Heart right ventricle (tissue), 16 donors: ENCODE measurements around the gene CLDN15. TPM values are rescaled to one million over a fixed set of nuclear protein-coding genes. Genes with fewer than 3 reads are reported as not detected.
"Not testable (repeated sequence)": the region's sequence is repeated elsewhere in the genome, so short reads cannot be mapped to it uniquely, and the experiment has no call there.

Experiments used
- ATAC-seq, 8 donors: fragments of 200-7000 bp; cut with Tn5 transposase; one replicate each; pipeline ENCODE4 v1.9.1; 2020; ENCODE audit warnings: mild to moderate bottlenecking in 8 of 8, moderate library complexity in 8 of 8, moderate number of reproducible peaks in 1 of 8
- DNase-seq, 2 donors: peaks; one replicate each; pipeline ENCODE4 v3.0.0-alpha.2; 2020
- H3K27ac ChIP-seq, 10 donors: fragments of 200-600 bp; sonication (generic) in 2 of 10; one replicate each; pipeline versions ENCODE4 v1.5.0 to v1.8.0; 2020 to 2022; ENCODE audit warnings: mild to moderate bottlenecking in 3 of 10
- H3K27me3 ChIP-seq, 7 donors: fragments of 200-600 bp; one replicate each; pipeline ENCODE4 v1.8.0; 2021 to 2022; ENCODE audit warnings: mild to moderate bottlenecking in 2 of 7
- H3K36me3 ChIP-seq, 9 donors: fragments of 200-600 bp; sonication (generic) in 1 of 9; one replicate each; pipeline versions ENCODE4 v1.5.0 to v1.8.0; 2020 to 2022; ENCODE audit warnings: mild to moderate bottlenecking in 2 of 9
- H3K4me1 ChIP-seq, 9 donors: fragments of 200-600 bp; sonication (generic) in 1 of 9; one replicate each; pipeline versions ENCODE4 v1.5.0 to v1.8.0; 2020 to 2022; ENCODE audit warnings: mild to moderate bottlenecking in 4 of 9
- H3K4me3 ChIP-seq, 10 donors: fragments of 200-600 bp; sonication (generic) in 2 of 10; one replicate each; pipeline versions ENCODE4 v1.5.0 to v1.8.0; 2020 to 2022; ENCODE audit warnings: mild to moderate bottlenecking in 7 of 10, moderate library complexity in 2 of 10
- H3K9me3 ChIP-seq, 11 donors: fragments of 200-600 bp in 10 of 11; sonication (generic) in 2 of 11; one replicate each; pipeline versions ENCODE4 v1.5.0 to v1.8.0; 2013 to 2022; ENCODE audit warnings: mild to moderate bottlenecking in 2 of 11, control low read depth in 1 of 11, moderate library complexity in 1 of 11
- WGBS, 2 donors: extraction: QIAGEN DNeasy Blood & Tissue Kit; methylation state at CpG; one replicate each; pipeline ENCODE4 v1.1.7; 2013; ENCODE audit warnings: inconsistent platforms in 1 of 2; 5-methylcytosine and 5-hydroxymethylcytosine counted together
- intact Hi-C, 10 donors: fragments of 100-400 bp; cut with DNase I; formaldehyde crosslinking; loops; one replicate each; pipeline versions ENCODE4 v1.11.1 to v1.14.2; 2022
- polyA plus RNA-seq, 2 donors: library from polyadenylated mRNA; stranded (reverse); fragments of 200-250 nt; gene quantifications; one replicate each; pipeline ENCODE4 v1.2.3, GENCODE V29; 2013
- total RNA-seq, 10 donors: library from RNA; stranded (reverse); fragmentation: NEBNext Ultra II Directional in 3 of 10; extraction: Animal tissue kit (Norgen Biotek cat#: 25700) in 3 of 10; gene quantifications; one replicate each; pipeline versions ENCODE4 v1.2.1 to v1.2.4, GENCODE V29; 2021 to 2023
- TF ChIP-seq, protein P1 (sequence below), 9 donors: fragments of 200-600 bp; sonication (generic) in 2 of 9; IDR thresholded peaks; one replicate each; pipeline versions ENCODE4 v1.5.0 to v1.8.0; 2021 to 2022; ENCODE audit warnings: antibody characterized with exemption in 9 of 9, mild to moderate bottlenecking in 5 of 9, moderate library complexity in 1 of 9
- donor health status: Arrhythmogenic right ventricular cardiomyopathy.
- donor health status: ischemic (EF 13 %, LVEDD 7.1; RV severe dilation, severe dysfunction).
- donor health status: healthy with polysubstance abuse.
- donor health status: DM: no; HTN: yes; CAD: no.
- donor health status: DM: no; HTN: no; CAD: no.
- donor health status: ischemic (EF 25% LVEDD 6.9; RV normal size, moderate dysfunction).
- donor health status: ischemic (EF 25% LVEDD 5.7; RV mildly dilated, moderate dysfunction).
- donor health status: healthy.
- donor health status: DM: yes; HTN: yes; CAD: no.
- donor health status: Ischemic cardiomyopathy.
- donor health status: ischemic (EF 35%, LVEDD 5.7; RV mildly dilated, moderate dysfunction).
- donor health status: nonischemic (EF 11% LVEDD 7.7; RV severe dilation, severe dysfunction).
- donor health status: DM: yes; HTN: yes; CAD: no.
- donor health status: PGD.
- donor health status: ischemic (EF 29% LVEDD 5.4; RV normal size, mild dysfunction).
- donor health status: nonischemic (EF 23%, LVEDD 6.1; RV moderate dilation, normal function).

CLDN15 gene
- total and polyA plus RNA-seq, 12 donors: 1.2 to 5.4 (median 2.0) TPM

DNA sequence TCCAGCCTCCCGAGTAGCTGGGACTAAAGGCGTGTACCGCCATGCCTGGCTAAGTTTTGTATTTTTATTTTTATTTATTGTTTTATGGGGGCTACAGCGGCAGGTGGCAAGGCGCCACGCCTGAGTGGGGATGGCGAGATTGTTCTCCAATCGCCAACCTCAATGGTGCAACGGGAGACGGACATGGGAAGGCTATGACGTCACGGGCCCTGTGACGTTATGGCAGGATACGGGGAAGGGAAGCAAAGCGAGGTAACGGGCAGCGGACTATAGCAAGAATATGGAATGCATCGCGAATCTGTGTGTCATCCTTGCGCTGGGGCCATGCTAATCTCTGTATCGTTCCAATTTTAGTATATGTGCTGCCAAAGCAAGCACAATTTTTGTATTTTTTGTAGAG lies 32.1 kb upstream of the CLDN15 start:
- intact Hi-C loops: loop anchor here in 1 of 10 donors (10.0 kb wide), 1 partner anchor 375 kb away; the partner anchor contains the start of gene ACHE
- Histone ChIP-seq H3K27me3 (peaks cover 0 to 21% (median 4%) of the 10 kb centered on the region in 7 donors), H3K27ac (no peak overlapping the region), H3K4me1 (no peaks in the 10 kb centered on the region), H3K4me3 (no peak overlapping the region), H3K9me3 (no peaks in the 10 kb centered on the region), H3K36me3 (no peaks in the 10 kb centered on the region)
- TF ChIP-seq, protein P1, sequence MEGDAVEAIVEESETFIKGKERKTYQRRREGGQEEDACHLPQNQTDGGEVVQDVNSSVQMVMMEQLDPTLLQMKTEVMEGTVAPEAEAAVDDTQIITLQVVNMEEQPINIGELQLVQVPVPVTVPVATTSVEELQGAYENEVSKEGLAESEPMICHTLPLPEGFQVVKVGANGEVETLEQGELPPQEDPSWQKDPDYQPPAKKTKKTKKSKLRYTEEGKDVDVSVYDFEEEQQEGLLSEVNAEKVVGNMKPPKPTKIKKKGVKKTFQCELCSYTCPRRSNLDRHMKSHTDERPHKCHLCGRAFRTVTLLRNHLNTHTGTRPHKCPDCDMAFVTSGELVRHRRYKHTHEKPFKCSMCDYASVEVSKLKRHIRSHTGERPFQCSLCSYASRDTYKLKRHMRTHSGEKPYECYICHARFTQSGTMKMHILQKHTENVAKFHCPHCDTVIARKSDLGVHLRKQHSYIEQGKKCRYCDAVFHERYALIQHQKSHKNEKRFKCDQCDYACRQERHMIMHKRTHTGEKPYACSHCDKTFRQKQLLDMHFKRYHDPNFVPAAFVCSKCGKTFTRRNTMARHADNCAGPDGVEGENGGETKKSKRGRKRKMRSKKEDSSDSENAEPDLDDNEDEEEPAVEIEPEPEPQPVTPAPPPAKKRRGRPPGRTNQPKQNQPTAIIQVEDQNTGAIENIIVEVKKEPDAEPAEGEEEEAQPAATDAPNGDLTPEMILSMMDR (IDR thresholded peaks at IDR 0.05): no peak
- DNase-seq (no peak), ATAC-seq (no peak)
- 83 to 86% methylated on average over 21 of the region's 21 CpGs for WGBS, 2 donors

DNA sequence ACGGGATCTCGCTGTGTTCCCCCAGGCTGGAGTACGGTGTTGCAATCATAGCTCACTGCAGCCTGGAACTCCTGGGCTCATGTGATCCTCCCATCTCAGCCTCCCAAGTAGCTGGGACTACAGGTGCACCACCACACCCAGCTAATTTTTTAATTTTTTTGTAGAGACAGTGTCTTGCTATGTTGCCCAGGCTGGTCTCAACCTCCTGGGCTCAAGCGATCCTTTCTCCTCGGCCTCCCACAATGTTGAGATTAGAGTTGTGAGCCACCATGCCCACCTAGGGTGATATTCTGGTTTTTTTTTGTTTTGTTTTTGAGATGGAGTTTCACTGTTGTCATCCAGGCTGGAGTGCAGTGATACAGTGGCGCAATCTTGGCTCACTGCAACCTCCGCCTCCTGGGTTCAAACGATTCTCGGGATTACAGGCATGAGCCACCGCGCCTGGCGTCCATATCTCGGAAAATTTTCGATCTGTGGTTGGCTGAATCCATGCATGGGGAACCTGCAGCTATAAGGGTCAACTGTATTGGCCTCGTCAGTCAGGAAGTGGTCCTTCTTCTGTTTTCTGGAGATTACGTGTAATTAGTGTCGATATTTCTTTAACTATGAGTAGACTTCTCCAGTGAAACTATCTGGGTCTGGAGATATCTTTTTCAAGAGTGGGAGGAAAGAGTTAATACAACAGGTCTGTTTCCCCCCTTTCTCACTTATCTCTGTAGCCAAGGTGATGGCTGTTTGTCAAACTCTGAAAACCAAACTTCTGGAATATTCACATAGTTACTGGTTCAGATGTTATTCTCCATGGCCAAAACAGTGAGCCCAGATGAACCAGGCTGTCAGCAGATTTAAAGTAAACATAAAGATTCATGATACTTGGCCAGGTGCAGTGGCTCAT lies 28.3 kb upstream of the CLDN15 start:
- Histone ChIP-seq H3K27me3 (peaks cover 0 to 5% (median 0%) of the 10 kb centered on the region in 7 donors), H3K36me3 (no peaks in the 10 kb centered on the region), H3K4me3 (no peak overlapping the region), H3K9me3 (no peaks in the 10 kb centered on the region), H3K4me1 (peaks cover 0 to 10% (median 0%) of the 10 kb centered on the region in 9 donors), H3K27ac (no peak overlapping the region)
- TF ChIP-seq, protein P1 (IDR thresholded peaks at IDR 0.05): no peak
- ATAC-seq (no peak), DNase-seq (no peak)
- intact Hi-C loops: no loop called here
- WGBS, 2 donors: 64 to 67% methylated on average over 17 of the region's 17 CpGs

DNA sequence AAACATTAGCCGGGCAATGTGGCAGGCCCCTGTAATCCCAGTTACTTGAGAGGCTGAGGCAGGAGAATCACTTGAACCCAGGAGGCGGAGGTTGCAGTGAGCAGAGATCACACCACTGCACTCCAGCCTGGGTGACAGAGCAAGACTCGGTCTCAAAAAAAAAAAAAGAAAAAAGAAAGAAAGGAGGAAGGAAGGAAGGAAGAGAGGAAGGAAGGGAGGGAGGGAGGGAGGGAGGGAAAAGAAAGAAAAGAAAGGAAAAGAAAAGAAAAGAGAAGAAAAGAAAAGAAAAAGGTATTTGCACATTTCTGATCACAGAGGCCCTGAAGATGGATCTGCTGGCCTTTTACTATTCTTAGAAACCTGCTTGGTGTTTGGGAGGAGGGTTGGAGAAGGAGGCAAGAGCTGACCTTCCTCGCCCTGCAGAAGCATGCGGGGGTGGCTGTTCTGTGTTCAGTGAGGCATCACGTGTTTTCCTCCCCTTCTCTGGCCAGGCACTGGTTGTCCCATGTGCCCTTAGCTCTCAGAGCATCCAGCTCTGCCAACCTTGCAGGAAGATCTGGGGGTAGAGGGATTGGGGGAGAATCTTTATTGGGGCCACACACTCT lies 26.6 kb upstream of the CLDN15 start:
- H3K4me1 ChIP-seq, H3K36me3 ChIP-seq, intact Hi-C loops, H3K27me3 ChIP-seq, H3K4me3 ChIP-seq, H3K9me3 ChIP-seq: not testable (repeated sequence)
- 42% methylated on average over 6 of the region's 6 CpGs for WGBS, 2 donors
- ATAC-seq (peak; percentile 55 to 96 (median 80)), DNase-seq (peak; percentile 32 to 44)
- H3K27ac ChIP-seq: peak overlapping the region in 1 of 10 donors; percentile 15

DNA sequence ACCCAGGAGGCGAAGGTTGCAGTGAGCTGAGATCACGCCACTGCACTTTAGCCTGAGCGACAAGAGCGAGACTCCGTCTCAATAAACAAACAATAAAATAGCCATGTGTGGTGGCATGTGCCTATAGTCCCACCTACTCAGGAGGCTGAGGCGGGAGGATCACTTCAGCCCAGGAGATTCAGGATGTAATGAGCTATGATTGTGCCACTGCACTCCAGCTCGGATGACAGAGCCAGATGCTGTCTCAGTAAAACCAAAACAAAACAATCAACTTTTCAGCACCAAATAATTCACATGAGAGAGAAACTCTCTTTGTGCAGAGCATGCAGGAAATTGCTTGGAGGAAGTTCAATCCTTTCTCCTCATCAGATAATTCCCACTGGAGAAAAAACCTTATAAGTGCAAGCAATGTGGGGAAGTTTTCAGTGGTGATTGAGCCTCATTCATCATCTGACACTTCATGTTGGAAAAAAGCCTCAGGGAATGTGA lies 20.7 kb upstream of the CLDN15 start:
- TF ChIP-seq, protein P1 (IDR thresholded peaks at IDR 0.05): no peak
- Histone ChIP-seq H3K27me3 (no peaks in the 10 kb centered on the region), H3K27ac (no peak overlapping the region), H3K36me3 (no peaks in the 10 kb centered on the region), H3K4me3 (no peak overlapping the region), H3K9me3 (no peaks in the 10 kb centered on the region), H3K4me1 (no peaks in the 10 kb centered on the region)
- DNase-seq (no peak), ATAC-seq (no peak)
- intact Hi-C loops: no loop called here
- WGBS, 2 donors: 55 to 60% methylated on average over 7 of the region's 7 CpGs
